B cell (primary cell): ENCODE data around the gene GON4L. TPM values are rescaled to one million over a fixed set of nuclear protein-coding genes. Genes with fewer than 3 reads are reported as not detected.
A peak's percentile ranks its signal among the peaks of the same experiment; 100 is the strongest.
"Not testable (repeated sequence)": the region's sequence is repeated elsewhere in the genome, so short reads cannot be mapped to it uniquely, and the experiment has no call there.

Experiments used
- ATAC-seq: fragments of 200-7000 bp; cut with Tn5 transposase; one replicate; pipeline ENCODE4 v1.10.0; 2021; ENCODE audit warnings: low read depth, mild to moderate bottlenecking, moderate number of reproducible peaks, moderate library complexity
- CTCF ChIA-PET: fragments of 350-600 bp; sonication (Branson Sonifier 250); formaldehyde crosslinking; loops from one replicate; lab custom pipeline; 2021; ENCODE audit warnings: antibody characterized with exemption, inconsistent platforms; lab: Charles Lee
- POLR2A ChIA-PET: fragments of 350-600 bp; sonication (Branson Sonifier 250); formaldehyde crosslinking; loops from one replicate; lab custom pipeline; 2021; ENCODE audit warnings: antibody characterized with exemption; lab: Charles Lee
- DNase-seq: peaks from one replicate; pipeline ENCODE4 v3.0.0; 2013
- H2AFZ ChIP-seq: 2 replicates; pipeline ENCODE4 v1.6.1; 2012; ENCODE audit warnings: mild to moderate bottlenecking, low read depth, low read length; ENCODE audit not compliant: insufficient read depth, poor library complexity, severe bottlenecking
- H3K27ac ChIP-seq, 2 donors: 1 replicate in 1 of 2; 2 replicates in 1 of 2; pipeline ENCODE4 v1.5.1; 2012 to 2013; ENCODE audit warnings: low read length in 2 of 2, mild to moderate bottlenecking in 2 of 2, moderate library complexity in 1 of 2
- H3K27me3 ChIP-seq, 4 experiments: fragments of 200-600 bp in 1 of 4; sonication (generic) in 1 of 4; replicated peaks in 1 of 4; 1 replicate in 2 of 4; 2 replicates in 2 of 4; pipeline versions ENCODE4 v1.6.1 to v1.7.0; 2013 to 2016; ENCODE audit warnings: low read length in 3 of 4, mild to moderate bottlenecking in 2 of 4, mixed read lengths in 1 of 4, moderate library complexity in 1 of 4; ENCODE audit not compliant: insufficient read depth in 4 of 4, control insufficient read depth in 3 of 4; ENCODE audit errors: control extremely low read depth in 1 of 4
- H3K36me3 ChIP-seq, 2 experiments: replicated peaks in 1 of 2; 1 replicate in 1 of 2; 2 replicates in 1 of 2; pipeline versions ENCODE4 v1.6.1 to v1.7.1; 2013; ENCODE audit warnings: low read length in 1 of 2; ENCODE audit not compliant: insufficient read depth in 2 of 2, control insufficient read depth in 1 of 2; ENCODE audit errors: control extremely low read depth in 1 of 2, extremely low read depth in 1 of 2
- H3K4me1 ChIP-seq, 2 donors: fragments of 200-600 bp in 1 of 2; sonication (generic) in 1 of 2; 1 replicate in 1 of 2; 2 replicates in 1 of 2; pipeline versions ENCODE4 v1.5.1 to v1.6.1; 2013 to 2017; ENCODE audit warnings: low read length in 2 of 2; ENCODE audit not compliant: control insufficient read depth in 2 of 2, insufficient read depth in 2 of 2
- H3K4me2 ChIP-seq: replicated peaks from 2 replicates; pipeline ENCODE3; 2012; ENCODE audit warnings: mild to moderate bottlenecking, low read depth, low read length; ENCODE audit not compliant: poor library complexity, severe bottlenecking
- H3K4me3 ChIP-seq, 5 experiments: fragments of 200-600 bp in 1 of 5; sonication (generic) in 1 of 5; 1 replicate in 3 of 5; 2 replicates in 2 of 5; pipeline versions ENCODE4 v1.5.1 to v1.7.0; 2011 to 2016; ENCODE audit warnings: low read length in 4 of 5, mild to moderate bottlenecking in 4 of 5, low read depth in 2 of 5, control low read depth in 1 of 5, moderate library complexity in 1 of 5; ENCODE audit not compliant: insufficient read depth in 1 of 5; ENCODE audit errors: control extremely low read depth in 1 of 5, extremely low read depth in 1 of 5
- H3K79me2 ChIP-seq: fragments of 200-600 bp; sonication (generic); one replicate; pipeline ENCODE4 v1.6.0; 2016; ENCODE audit warnings: low read length; ENCODE audit not compliant: control insufficient read depth, insufficient read depth
- H3K9ac ChIP-seq: fragments of 200-600 bp; sonication (generic); 2 replicates; pipeline ENCODE4 v1.6.1; 2017; ENCODE audit warnings: mild to moderate bottlenecking, low read length, moderate library complexity
- H3K9me3 ChIP-seq, 3 donors: one replicate each; pipeline versions ENCODE4 v1.6.1 to v1.7.1; 2013; ENCODE audit warnings: low read length in 2 of 3; ENCODE audit not compliant: control insufficient read depth in 2 of 3, insufficient read depth in 1 of 3; ENCODE audit errors: control extremely low read depth in 1 of 3
- H4K20me1 ChIP-seq: 2 replicates; pipeline ENCODE4 v1.6.0; 2012; ENCODE audit warnings: mild to moderate bottlenecking, low read length; ENCODE audit not compliant: insufficient read depth, control insufficient read depth, poor library complexity, severe bottlenecking
- H3K27ac Mint-ChIP-seq: one replicate; pipeline ENCODE4 v1.8.0; 2021; ENCODE audit warnings: mixed read lengths
- H3K27me3 Mint-ChIP-seq: one replicate; pipeline ENCODE4 v1.8.0; 2021; ENCODE audit warnings: mixed read lengths
- H3K4me1 Mint-ChIP-seq: one replicate; pipeline ENCODE4 v1.8.0; 2021; ENCODE audit warnings: mixed read lengths
- H3K4me3 Mint-ChIP-seq: one replicate; pipeline ENCODE4 v1.8.0; 2021; ENCODE audit warnings: mixed read lengths
- H3K9me3 Mint-ChIP-seq: one replicate; pipeline ENCODE4 v1.8.0; 2022; ENCODE audit warnings: mixed read lengths; ENCODE audit not compliant: insufficient read depth
- WGBS: methylation state at CpG from one replicate; pipeline ENCODE4 v1.1.5; 2013; ENCODE audit warnings: missing lambda C conversion rate; ENCODE audit not compliant: insufficient coverage; 5-methylcytosine and 5-hydroxymethylcytosine counted together
- intact Hi-C: fragments of 100-400 bp; cut with micrococcal nuclease; formaldehyde crosslinking; loops from one replicate; pipeline ENCODE4 v1.10.0; 2022
- polyA plus RNA-seq: library from polyadenylated mRNA; depleted of rRNA; stranded (reverse); fragments of >200 nt; gene quantifications from 2 replicates; pipeline ENCODE4 v1.2.3, GENCODE V29; 2012
- total RNA-seq, 2 donors: library from RNA; stranded (reverse); fragments of 120-200 nt in 1 of 2; gene quantifications; 1 replicate in 1 of 2; 2 replicates in 1 of 2; pipeline versions ENCODE4 v1.2.3 to v1.2.4, GENCODE V29; 2013 to 2022

The GON4L gene
- total and polyA plus RNA-seq, 2 donors (not counting 1 experiment from before 2014, with no cell fraction given), result 54.4 to 127 TPM

DNA sequence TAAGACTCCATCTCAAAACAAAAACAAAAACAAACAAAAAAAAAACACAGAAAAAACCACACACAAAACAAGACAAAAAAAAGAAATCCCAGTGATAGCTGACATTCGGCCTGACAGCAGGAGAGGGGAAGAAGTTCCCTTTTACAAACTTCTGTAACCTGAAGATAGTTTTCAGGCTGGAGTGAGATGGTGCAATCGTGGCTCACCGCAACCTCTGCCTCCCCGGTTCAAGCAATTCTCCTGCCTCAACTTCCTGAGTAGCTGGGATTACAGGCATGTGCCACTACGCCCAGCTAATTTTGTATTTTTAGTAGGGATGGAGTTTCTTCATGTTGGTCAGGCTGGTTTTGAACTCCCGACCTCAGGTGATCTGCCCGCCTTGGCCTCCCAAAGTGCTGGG is 93.0 kb downstream of the GON4L start:
- H3K27ac Mint-ChIP-seq, DNase-seq: not testable (repeated sequence)

DNA sequence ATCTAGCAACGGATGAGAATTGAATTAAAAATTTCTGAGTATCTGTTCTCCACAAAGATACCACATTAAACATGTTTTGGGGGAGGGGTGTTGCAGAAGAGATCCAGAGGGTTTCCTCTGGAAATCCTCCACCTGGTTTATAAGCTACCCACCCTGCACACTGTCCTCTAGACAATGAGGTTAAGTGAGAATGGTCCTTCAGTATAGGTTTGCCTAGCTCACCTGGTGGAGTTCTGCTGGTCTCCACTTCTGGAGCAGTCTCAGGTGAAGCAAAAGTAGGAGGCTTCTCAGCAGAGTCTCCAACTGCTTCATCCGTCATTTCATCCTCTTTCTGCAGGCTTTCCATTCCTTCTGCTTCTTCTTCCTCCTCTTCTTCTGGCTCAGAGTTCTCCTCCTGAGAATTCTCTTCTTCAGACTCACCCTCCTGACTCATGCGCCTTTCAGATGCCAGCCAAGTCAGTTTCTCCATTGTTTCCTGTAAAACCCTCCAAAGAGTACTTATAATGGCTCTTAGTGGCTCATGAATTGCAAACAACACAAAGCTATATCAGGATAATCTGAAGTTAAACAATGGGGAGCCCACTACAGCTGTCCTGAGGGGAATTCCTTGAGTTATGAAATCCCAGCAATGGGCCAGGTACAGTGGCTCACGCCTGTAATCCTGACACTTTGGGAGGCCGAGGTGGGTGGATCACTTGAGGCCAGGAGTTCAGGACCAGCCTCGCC is 93.8 kb downstream of the GON4L start:
- H2AFZ ChIP-seq, DNase-seq, H3K9me3 Mint-ChIP-seq, H3K27me3 ChIP-seq, POLR2A ChIA-PET, H3K79me2 ChIP-seq, H3K4me3 Mint-ChIP-seq, ATAC-seq, H3K4me2 ChIP-seq, intact Hi-C loops, H3K9ac ChIP-seq, H3K9me3 ChIP-seq, H3K4me3 ChIP-seq, H3K27me3 Mint-ChIP-seq, H3K27ac ChIP-seq, H4K20me1 ChIP-seq: not testable (repeated sequence)
- CTCF ChIA-PET, result interaction anchor here (0.6 kb wide), 1 partner anchor 51 kb away, joined by 4 read pairs; no protein-coding TSS in a partner anchor
- peaks cover 11 to 63% of the 10 kb centered on the region in 2 experiments for H3K36me3 ChIP-seq
- H3K4me1 ChIP-seq, result peaks cover 0 to 12% of the 10 kb centered on the region in 2 donors
- Mint-ChIP-seq H3K27ac (peak overlapping the region; percentile 73), H3K4me1 (peaks cover 11% of the 10 kb centered on the region)
- WGBS, result 94% methylated on average over 4 of the region's 6 CpGs

More for the DNA sequence above, 93.0 kb downstream of the GON4L start:
- H4K20me1 ChIP-seq, H3K4me2 ChIP-seq, ATAC-seq, H3K9me3 ChIP-seq, H3K4me3 Mint-ChIP-seq, H3K9me3 Mint-ChIP-seq, intact Hi-C loops, H3K4me3 ChIP-seq, H3K9ac ChIP-seq, H3K27ac ChIP-seq, H3K27me3 Mint-ChIP-seq, H3K27me3 ChIP-seq, H3K79me2 ChIP-seq, POLR2A ChIA-PET, H2AFZ ChIP-seq: not testable (repeated sequence)
- peaks cover 12 to 60% of the 10 kb centered on the region in 2 experiments for H3K36me3 ChIP-seq
- CTCF ChIA-PET, result interaction anchor here (0.6 kb wide), 1 partner anchor 860 kb away, joined by 3 read pairs; no protein-coding TSS in a partner anchor
- WGBS, result 78% methylated on average over 3 of the region's 7 CpGs
- peaks cover 0 to 12% of the 10 kb centered on the region in 2 donors for H3K4me1 ChIP-seq
- H3K4me1 Mint-ChIP-seq, result peaks cover 11% of the 10 kb centered on the region
